A673 (cell line): ENCODE results near the gene WDR37. TPM values are rescaled to one million over a fixed set of nuclear protein-coding genes. Genes with fewer than 3 reads are reported as not detected.

ENCODE experiments used
- BruUV-seq: library from RNA; stranded (reverse); fragments of 400-500 nt; replicated peaks from 2 replicates; lab custom pipeline; 2021; lab: Mats Ljungman, UMichigan
- CTCF ChIA-PET: fragments of 300-600 bp; sonication (Branson Sonifier 250); formaldehyde crosslinking; loops from one replicate; lab custom pipeline; 2022; ENCODE audit warnings: antibody characterized with exemption; lab: Charles Lee
- POLR2A ChIA-PET: fragments of 300-600 bp; sonication (Branson Sonifier 250); formaldehyde crosslinking; loops from one replicate; lab custom pipeline; 2022; ENCODE audit warnings: antibody characterized with exemption; ENCODE audit not compliant: low non-redundant PET; lab: Charles Lee
- DNase-seq: peaks from one replicate; pipeline ENCODE4 v3.0.0-alpha.2; 2015; ENCODE audit warnings: low spot score
- H3K27ac ChIP-seq: fragments of 200-600 bp; sonication (generic); 2 replicates; pipeline ENCODE4 v1.5.1; 2016; ENCODE audit warnings: mixed run types, low read depth, mild to moderate bottlenecking, mixed read lengths, antibody characterized with exemption, low read length; ENCODE audit not compliant: poor library complexity, severe bottlenecking
- H3K27me3 ChIP-seq: fragments of 200-600 bp; sonication (generic); replicated peaks from 2 replicates; pipeline ENCODE4 v1.6.1; 2017; ENCODE audit warnings: mixed run types, low read depth, mild to moderate bottlenecking, mixed read lengths, antibody characterized with exemption, low read length; ENCODE audit not compliant: insufficient read depth, poor library complexity
- H3K36me3 ChIP-seq: fragments of 200-600 bp; sonication (generic); 2 replicates; pipeline ENCODE4 v1.6.1; 2016; ENCODE audit warnings: mixed run types, mild to moderate bottlenecking, mixed read lengths, antibody characterized with exemption, low read length; ENCODE audit not compliant: insufficient read depth, poor library complexity, severe bottlenecking
- H3K4me1 ChIP-seq: fragments of 200-600 bp; sonication (generic); 2 replicates; pipeline ENCODE4 v1.6.1; 2017; ENCODE audit warnings: mixed run types, mild to moderate bottlenecking, mixed read lengths, antibody characterized with exemption, low read length; ENCODE audit not compliant: insufficient read depth, poor library complexity, severe bottlenecking
- H3K4me3 ChIP-seq: fragments of 200-600 bp; sonication (generic); 2 replicates; pipeline ENCODE4 v1.5.1; 2016; ENCODE audit warnings: low read depth, mixed run types, mild to moderate bottlenecking, mixed read lengths, low read length; ENCODE audit not compliant: poor library complexity, severe bottlenecking
- H3K9me3 ChIP-seq: fragments of 200-600 bp; sonication (generic); 2 replicates; pipeline ENCODE4 v1.6.1; 2016; ENCODE audit warnings: mixed run types, low read depth, mild to moderate bottlenecking, mixed read lengths, antibody characterized with exemption, low read length; ENCODE audit not compliant: poor library complexity, severe bottlenecking
- EZH2 ChIP-seq: fragments of 200-600 bp; sonication (generic); IDR thresholded peaks from 2 replicates; pipeline ENCODE4 v1.6.1; 2017; ENCODE audit warnings: borderline replicate concordance, low read depth, mild to moderate bottlenecking, mixed read lengths, antibody characterized with exemption, low read length; ENCODE audit not compliant: poor library complexity, severe bottlenecking
- intact Hi-C: fragments of 100-400 bp; cut with micrococcal nuclease; formaldehyde crosslinking; loops from one replicate; pipeline ENCODE4 v1.10.0; 2022; ENCODE audit not compliant: unreplicated experiment
- total RNA-seq: library from RNA; stranded (reverse); gene quantifications from 2 replicates; pipeline ENCODE4 v1.2.3, GENCODE V29; 2021
- TF ChIP-seq, protein P1 (sequence below): fragments of 300-800, 200-600 bp; sonication (generic); conservative IDR thresholded peaks from 2 replicates; pipeline ENCODE4 v1.5.1; 2017; ENCODE audit warnings: low read depth, mild to moderate bottlenecking, antibody characterized with exemption, low read length, moderate library complexity, mixed read lengths

The WDR37 gene
- total RNA-seq, 1 experiment from 2014 or later, result 12.6 TPM

DNA sequence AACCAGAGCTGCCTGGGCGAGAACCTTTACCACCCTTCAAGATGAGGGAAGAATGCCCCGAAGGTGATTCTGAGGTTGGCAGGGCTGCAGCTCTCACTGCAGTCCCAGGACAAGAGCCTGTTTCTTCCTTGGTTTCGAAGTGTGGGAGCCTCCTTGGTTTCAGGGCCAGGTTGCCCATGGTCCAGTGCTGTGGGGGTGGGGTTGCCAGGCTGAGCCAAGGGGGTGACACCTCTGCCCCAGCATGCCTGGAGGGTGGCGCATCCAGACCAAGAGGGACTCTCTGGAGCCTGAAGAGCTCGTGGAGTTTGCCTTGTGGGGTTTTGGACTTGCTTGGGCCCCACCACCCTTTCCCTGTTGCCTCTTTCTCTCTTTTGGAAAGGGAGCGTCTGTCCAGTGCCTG is 41.3 kb downstream of the WDR37 start:
- ChIA-PET CTCF (no interaction called here), POLR2A (no interaction called here)
- H3K4me1 ChIP-seq, result no peaks in the 10 kb centered on the region
- intact Hi-C loops, result no loop called here
- H3K27ac ChIP-seq, result no peak overlapping the region
- no TSS peak for BruUV-seq
- no peak for DNase-seq
- TF ChIP-seq, protein P1, sequence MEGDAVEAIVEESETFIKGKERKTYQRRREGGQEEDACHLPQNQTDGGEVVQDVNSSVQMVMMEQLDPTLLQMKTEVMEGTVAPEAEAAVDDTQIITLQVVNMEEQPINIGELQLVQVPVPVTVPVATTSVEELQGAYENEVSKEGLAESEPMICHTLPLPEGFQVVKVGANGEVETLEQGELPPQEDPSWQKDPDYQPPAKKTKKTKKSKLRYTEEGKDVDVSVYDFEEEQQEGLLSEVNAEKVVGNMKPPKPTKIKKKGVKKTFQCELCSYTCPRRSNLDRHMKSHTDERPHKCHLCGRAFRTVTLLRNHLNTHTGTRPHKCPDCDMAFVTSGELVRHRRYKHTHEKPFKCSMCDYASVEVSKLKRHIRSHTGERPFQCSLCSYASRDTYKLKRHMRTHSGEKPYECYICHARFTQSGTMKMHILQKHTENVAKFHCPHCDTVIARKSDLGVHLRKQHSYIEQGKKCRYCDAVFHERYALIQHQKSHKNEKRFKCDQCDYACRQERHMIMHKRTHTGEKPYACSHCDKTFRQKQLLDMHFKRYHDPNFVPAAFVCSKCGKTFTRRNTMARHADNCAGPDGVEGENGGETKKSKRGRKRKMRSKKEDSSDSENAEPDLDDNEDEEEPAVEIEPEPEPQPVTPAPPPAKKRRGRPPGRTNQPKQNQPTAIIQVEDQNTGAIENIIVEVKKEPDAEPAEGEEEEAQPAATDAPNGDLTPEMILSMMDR, result no peak
- TF ChIP-seq EZH2, result no peak
- no peaks in the 10 kb centered on the region for H3K9me3 ChIP-seq
- H3K27me3 ChIP-seq, result no peaks in the 10 kb centered on the region
- no peak overlapping the region for H3K4me3 ChIP-seq
- peaks cover 13% of the 10 kb centered on the region for H3K36me3 ChIP-seq

DNA sequence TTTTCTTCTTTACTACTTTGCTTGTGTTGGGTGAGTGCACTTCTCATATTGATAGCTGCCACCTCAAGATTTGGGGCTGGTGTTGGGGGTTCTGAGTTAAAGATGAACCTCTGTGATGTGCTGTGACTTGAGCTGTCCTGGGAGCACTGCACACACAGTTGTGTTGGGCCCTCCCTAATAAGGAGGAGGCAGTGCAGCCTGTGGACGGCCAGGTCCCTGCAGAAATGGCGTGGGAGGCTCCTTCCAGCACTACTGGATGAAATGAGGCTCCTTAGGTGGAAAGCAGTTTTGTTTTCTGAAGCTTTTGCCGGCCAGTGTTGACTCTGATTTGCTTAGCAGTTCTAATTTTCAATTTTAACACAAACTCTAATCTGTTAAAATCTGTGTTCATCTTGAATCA is 44.0 kb downstream of the WDR37 start:
- no peak overlapping the region for H3K4me3 ChIP-seq
- TF ChIP-seq EZH2, result no peak
- TF ChIP-seq, protein P1, result no peak
- intact Hi-C loops, result no loop called here
- BruUV-seq, result no TSS peak
- POLR2A ChIA-PET, result no interaction called here
- no peaks in the 10 kb centered on the region for H3K4me1 ChIP-seq
- H3K36me3 ChIP-seq, result peaks cover 7% of the 10 kb centered on the region
- DNase-seq, result no peak
- CTCF ChIA-PET, result no interaction called here
- no peaks in the 10 kb centered on the region for H3K9me3 ChIP-seq
- no peaks in the 10 kb centered on the region for H3K27me3 ChIP-seq
- no peak overlapping the region for H3K27ac ChIP-seq

DNA sequence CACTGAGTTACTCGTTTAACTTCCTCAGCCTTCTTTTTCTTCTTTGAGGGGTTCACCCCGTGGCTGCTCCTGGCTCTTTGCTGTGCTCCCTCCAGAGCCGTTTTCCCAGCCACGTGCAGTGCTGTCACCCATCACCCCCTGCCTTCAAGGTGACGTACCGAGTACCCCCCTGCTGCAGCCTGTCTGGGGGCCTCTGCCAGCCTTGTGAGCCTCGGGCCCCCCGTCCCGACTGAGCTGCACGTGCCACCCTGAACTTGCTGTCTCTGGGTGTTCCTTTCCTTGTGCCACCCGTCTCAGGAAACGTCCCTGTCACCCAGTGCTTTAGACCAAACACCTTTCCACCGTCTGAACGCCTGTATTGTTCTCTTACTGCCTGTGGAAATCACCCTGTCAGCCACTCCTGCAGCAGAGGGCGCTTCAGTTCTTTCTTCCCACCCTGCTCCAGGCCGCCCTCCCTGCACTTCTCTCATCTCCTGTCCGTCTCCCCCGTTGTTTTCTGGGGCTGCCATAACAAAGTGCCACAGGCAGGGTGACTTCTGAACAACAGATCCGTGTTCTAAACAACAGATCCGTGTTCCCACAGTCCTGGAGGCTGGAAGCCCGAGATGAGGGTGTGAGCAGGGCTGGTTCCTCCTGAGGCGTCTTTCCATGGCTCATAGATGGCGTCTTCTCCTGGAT is 44.6 kb downstream of the WDR37 start:
- TF ChIP-seq, protein P1, result no peak
- TF ChIP-seq EZH2, result no peak
- no TSS peak for BruUV-seq
- no peak overlapping the region for H3K4me3 ChIP-seq
- no peaks in the 10 kb centered on the region for H3K4me1 ChIP-seq
- H3K27ac ChIP-seq, result no peak overlapping the region
- no peaks in the 10 kb centered on the region for H3K9me3 ChIP-seq
- intact Hi-C loops, result no loop called here
- peaks cover 10% of the 10 kb centered on the region for H3K36me3 ChIP-seq
- no peak for DNase-seq
- H3K27me3 ChIP-seq, result no peaks in the 10 kb centered on the region
- CTCF ChIA-PET, result no interaction called here
- POLR2A ChIA-PET, result no interaction called here
